ENCODE measurements around the gene PDE4D. TPM values are rescaled to one million over a fixed set of nuclear protein-coding genes. Genes with fewer than 3 reads are reported as not detected.

PDE4D gene
- total and polyA plus RNA-seq, 10 of the 15 experiments (the other 5 are each of a cell fraction or from before 2014, with no cell fraction given): 0.87 to 4.1 (median 2.2) TPM

DNA sequence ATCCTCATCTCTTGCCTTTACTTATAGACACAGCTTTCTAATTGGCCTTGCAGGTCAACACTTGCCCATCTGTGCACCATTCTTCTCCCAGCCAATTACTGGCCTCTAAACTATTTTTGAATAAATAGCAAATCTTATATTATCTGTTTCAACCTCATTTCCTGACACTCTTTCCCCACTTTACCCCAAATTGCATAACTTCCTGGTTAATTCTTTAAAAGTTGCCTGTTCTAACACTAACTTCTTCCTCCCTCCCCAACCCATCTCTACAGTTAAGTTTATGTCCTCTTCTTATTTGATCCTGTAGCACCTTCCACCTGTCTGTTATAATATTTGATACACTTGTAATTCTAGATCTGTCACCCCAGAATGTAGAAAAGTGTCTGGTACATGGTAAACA is 372.1 kb downstream of the PDE4D start (continued):
- TF ChIP-seq, protein P1, sequence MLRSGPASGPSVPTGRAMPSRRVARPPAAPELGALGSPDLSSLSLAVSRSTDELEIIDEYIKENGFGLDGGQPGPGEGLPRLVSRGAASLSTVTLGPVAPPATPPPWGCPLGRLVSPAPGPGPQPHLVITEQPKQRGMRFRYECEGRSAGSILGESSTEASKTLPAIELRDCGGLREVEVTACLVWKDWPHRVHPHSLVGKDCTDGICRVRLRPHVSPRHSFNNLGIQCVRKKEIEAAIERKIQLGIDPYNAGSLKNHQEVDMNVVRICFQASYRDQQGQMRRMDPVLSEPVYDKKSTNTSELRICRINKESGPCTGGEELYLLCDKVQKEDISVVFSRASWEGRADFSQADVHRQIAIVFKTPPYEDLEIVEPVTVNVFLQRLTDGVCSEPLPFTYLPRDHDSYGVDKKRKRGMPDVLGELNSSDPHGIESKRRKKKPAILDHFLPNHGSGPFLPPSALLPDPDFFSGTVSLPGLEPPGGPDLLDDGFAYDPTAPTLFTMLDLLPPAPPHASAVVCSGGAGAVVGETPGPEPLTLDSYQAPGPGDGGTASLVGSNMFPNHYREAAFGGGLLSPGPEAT (IDR thresholded peaks at IDR 0.05; ENCODE audit: low read depth): no peak
- TF ChIP-seq CHD4 (IDR thresholded peaks at IDR 0.05) (no peak), KDM1A (IDR thresholded peaks at IDR 0.05; ENCODE audit: borderline replicate concordance) (no peak), GATAD2B (conservative IDR thresholded peaks at IDR 0.05; ENCODE audit: low read depth) (no peak), ETV6 (conservative IDR thresholded peaks at IDR 0.05 in 1 of 2, IDR thresholded peaks at IDR 0.05 in 1 of 2; ENCODE audit: borderline replicate concordance in 1 of 2, low read depth in 1 of 2) (no peak), ZNF622 (IDR thresholded peaks at IDR 0.05) (no peak), NRF1 (conservative IDR thresholded peaks at IDR 0.05; ENCODE audit: low read depth, low read length) (no peak)

DNA sequence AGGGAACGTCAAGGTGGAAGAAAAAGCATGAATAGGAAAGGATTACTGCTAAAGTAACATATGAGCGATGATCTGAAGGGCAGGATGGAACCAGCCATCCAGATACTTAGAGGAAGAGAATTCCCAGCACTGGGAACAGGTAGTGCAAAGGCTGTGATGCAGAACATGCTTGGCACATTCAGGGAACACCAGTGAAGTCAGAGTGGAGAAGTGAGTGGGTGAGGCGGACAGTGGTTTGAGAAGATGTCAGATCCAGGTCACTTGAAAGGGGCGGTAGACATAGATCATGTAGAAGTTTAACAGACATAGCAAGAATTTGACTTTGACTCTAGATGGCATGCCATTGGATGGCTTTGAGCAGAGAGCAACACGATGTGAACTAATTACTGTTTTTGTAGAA is 374.2 kb downstream of the PDE4D start:
- RAD21 ChIA-PET (ENCODE audit: unreplicated experiment): no interaction called here
- H3K4me3 ChIP-seq: no peak overlapping the region
- in situ Hi-C loops (cut with MboI) (loop anchor here (25.0 kb wide), 1 partner anchor 143 kb away; no protein-coding TSS in a partner anchor), intact Hi-C loops (cut with micrococcal nuclease; ENCODE audit: unreplicated experiment) (no loop called here)
- no peak overlapping the region for H3K4me2 ChIP-seq (ENCODE audit: control insufficient read depth, insufficient read depth)
- no TSS peak for BruUV-seq (replicated peaks)
- H3K79me2 ChIP-seq (ENCODE audit: control insufficient read depth, insufficient read depth, low read length): no peaks in the 10 kb centered on the region
- H3K27ac ChIP-seq (ENCODE audit: control insufficient read depth, insufficient read depth): no peak overlapping the region
- DNase-seq (ENCODE audit: low read depth, low spot score): no peak
- no peaks in the 10 kb centered on the region for H3K4me1 ChIP-seq (ENCODE audit: control insufficient read depth, insufficient read depth, low read length)
- TF ChIP-seq NFIC (IDR thresholded peaks at IDR 0.05; ENCODE audit: low read depth, low read length): no peak
- TF ChIP-seq KAT2A (conservative IDR thresholded peaks at IDR 0.05; ENCODE audit: control insufficient read depth, low read depth, low read length): no peak
- TF ChIP-seq ZNF207 (IDR thresholded peaks at IDR 0.05; ENCODE audit: borderline replicate concordance): no peak
- TF ChIP-seq YY1 (IDR thresholded peaks at IDR 0.05; ENCODE audit: low read depth, low read length): no peak
- TF ChIP-seq CREM (IDR thresholded peaks at IDR 0.05; ENCODE audit: low read depth): no peak
- no peak for TF ChIP-seq SMC3 (IDR thresholded peaks at IDR 0.05; ENCODE audit: borderline replicate concordance, low read length)
- no peak for TF ChIP-seq GATAD2B (conservative IDR thresholded peaks at IDR 0.05; ENCODE audit: low read depth)
- TF ChIP-seq GABPA (IDR thresholded peaks at IDR 0.05; ENCODE audit: low read depth): no peak
- TF ChIP-seq TAF1 (IDR thresholded peaks at IDR 0.05; ENCODE audit: borderline replicate concordance, low read depth, low read length): no peak
- TF ChIP-seq, protein P2, sequence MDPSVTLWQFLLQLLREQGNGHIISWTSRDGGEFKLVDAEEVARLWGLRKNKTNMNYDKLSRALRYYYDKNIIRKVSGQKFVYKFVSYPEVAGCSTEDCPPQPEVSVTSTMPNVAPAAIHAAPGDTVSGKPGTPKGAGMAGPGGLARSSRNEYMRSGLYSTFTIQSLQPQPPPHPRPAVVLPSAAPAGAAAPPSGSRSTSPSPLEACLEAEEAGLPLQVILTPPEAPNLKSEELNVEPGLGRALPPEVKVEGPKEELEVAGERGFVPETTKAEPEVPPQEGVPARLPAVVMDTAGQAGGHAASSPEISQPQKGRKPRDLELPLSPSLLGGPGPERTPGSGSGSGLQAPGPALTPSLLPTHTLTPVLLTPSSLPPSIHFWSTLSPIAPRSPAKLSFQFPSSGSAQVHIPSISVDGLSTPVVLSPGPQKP (IDR thresholded peaks at IDR 0.05; ENCODE audit: low read depth, low read length): no peak
- no peak for TF ChIP-seq ZNF274 (IDR thresholded peaks at IDR 0.05; ENCODE audit: insufficient read depth, insufficient read length)
- no peak for TF ChIP-seq FOXK2 (IDR thresholded peaks at IDR 0.05)
- H2AFZ ChIP-seq (ENCODE audit: control insufficient read depth, low read depth, low read length): no peak overlapping the region
- ATAC-seq: no peak
- no peaks in the 10 kb centered on the region for H3K36me3 ChIP-seq (ENCODE audit: control insufficient read depth in 2 of 2, insufficient read depth in 2 of 2, low read length in 1 of 2)
- H3K9ac ChIP-seq (ENCODE audit: control insufficient read depth, insufficient read depth, low read length): no peak overlapping the region
- SMC1A ChIA-PET (ENCODE audit: uncharacterized antibody, unreplicated experiment): no interaction called here
- peaks cover 2% of the 10 kb centered on the region; the same call in 1 of the 3 replicates for H3K9me3 ChIP-seq (replicated peaks; ENCODE audit: control insufficient read depth, insufficient read depth, low read length)
- CTCF ChIA-PET: interaction anchor here (0.7 kb wide), 1 partner anchor 9 kb away, joined by 3 read pairs; no protein-coding TSS in a partner anchor
- no peak for FAIRE-seq
- POLR2A ChIA-PET: no interaction called here
- no peaks in the 10 kb centered on the region; a peak in 1 of 4 replicates for H3K27me3 ChIP-seq (replicated peaks in 1 of 2; ENCODE audit: control insufficient read depth in 2 of 2, insufficient read depth in 2 of 2, low read length in 1 of 2)
- H4K20me1 ChIP-seq (ENCODE audit: control insufficient read depth, insufficient read depth): no peaks in the 10 kb centered on the region
- WGBS (ENCODE audit: insufficient coverage, insufficient replicate concordance, low lambda C conversion rate, missing lambda C conversion rate): 57% methylated on average over 5 of the region's 5 CpGs

All from GM12878 (cell line).